CD8-positive, alpha-beta memory T cell (primary cell): ENCODE measurements around the gene SERBP1. TPM values are rescaled to one million over a fixed set of nuclear protein-coding genes. Genes with fewer than 3 reads are reported as not detected.
"Not testable (repeated sequence)": the region's sequence is repeated elsewhere in the genome, so short reads cannot be mapped to it uniquely, and the experiment has no call there.

Experiments used
- CTCF ChIA-PET: fragments of 350-600 bp; sonication (Branson Sonifier 250); formaldehyde crosslinking; loops from one replicate; lab custom pipeline; 2021; ENCODE audit warnings: antibody characterized with exemption; lab: Charles Lee
- POLR2A ChIA-PET: fragments of 350-600 bp; sonication (Branson Sonifier 250); formaldehyde crosslinking; loops from one replicate; lab custom pipeline; 2021; ENCODE audit warnings: antibody characterized with exemption; lab: Charles Lee
- DNase-seq, 5 donors: peaks; one replicate each; pipeline versions ENCODE4 v3.0.0 to v3.0.0-alpha.2; 2020 to 2022; ENCODE audit warnings: mixed read lengths in 1 of 5
- H3K27ac ChIP-seq: one replicate; pipeline ENCODE4 v1.7.0; 2013; ENCODE audit warnings: low read depth, mild to moderate bottlenecking, low read length, moderate library complexity
- H3K27me3 ChIP-seq: 2 replicates; pipeline ENCODE4 v1.7.0; 2013; ENCODE audit warnings: low read length, mild to moderate bottlenecking; ENCODE audit not compliant: insufficient read depth, poor library complexity, severe bottlenecking
- H3K36me3 ChIP-seq: 2 replicates; pipeline ENCODE4 v1.7.0; 2013; ENCODE audit warnings: mild to moderate bottlenecking, low read length, moderate library complexity; ENCODE audit not compliant: insufficient read depth
- H3K4me1 ChIP-seq: 2 replicates; pipeline ENCODE4 v1.7.0; 2013; ENCODE audit warnings: mild to moderate bottlenecking, low read length, moderate library complexity; ENCODE audit not compliant: insufficient read depth
- H3K4me3 ChIP-seq: 2 replicates; pipeline ENCODE4 v1.7.0; 2013; ENCODE audit warnings: mild to moderate bottlenecking, low read length
- H3K9me3 ChIP-seq: 2 replicates; pipeline ENCODE4 v1.7.0; 2013; ENCODE audit warnings: mild to moderate bottlenecking, low read length
- H3K27ac Mint-ChIP-seq, 8 donors: one replicate each; pipeline ENCODE4 v1.8.0; 2020 to 2021; ENCODE audit warnings: mixed read lengths in 8 of 8, mild to moderate bottlenecking in 6 of 8, inconsistent platforms in 3 of 8, moderate library complexity in 3 of 8
- H3K27me3 Mint-ChIP-seq, 2 donors: one replicate each; pipeline ENCODE4 v1.8.0; 2020 to 2021; ENCODE audit warnings: mixed read lengths in 2 of 2, mild to moderate bottlenecking in 1 of 2, moderate library complexity in 1 of 2
- H3K36me3 Mint-ChIP-seq, 3 donors: one replicate each; pipeline ENCODE4 v1.8.0; 2020 to 2021; ENCODE audit warnings: mixed read lengths in 3 of 3, inconsistent platforms in 1 of 3, mild to moderate bottlenecking in 1 of 3
- H3K4me1 Mint-ChIP-seq, 3 donors: one replicate each; pipeline ENCODE4 v1.8.0; 2020 to 2021; ENCODE audit warnings: mixed read lengths in 3 of 3, inconsistent platforms in 1 of 3, mild to moderate bottlenecking in 1 of 3
- H3K4me3 Mint-ChIP-seq, 7 donors: one replicate each; pipeline ENCODE4 v1.8.0; 2020 to 2021; ENCODE audit warnings: mixed read lengths in 7 of 7, mild to moderate bottlenecking in 6 of 7, moderate library complexity in 4 of 7, inconsistent platforms in 2 of 7
- H3K9me3 Mint-ChIP-seq, 5 donors: one replicate each; pipeline ENCODE4 v1.8.0; 2020 to 2022; ENCODE audit warnings: mixed read lengths in 5 of 5, mild to moderate bottlenecking in 3 of 5, moderate library complexity in 2 of 5, inconsistent platforms in 1 of 5
- polyA plus RNA-seq: library from polyadenylated mRNA; unstranded; fragments of 300-500 nt; fragmentation: Illumina TruSeq; gene quantifications from one replicate; pipeline ENCODE4 v1.2.3, GENCODE V29; 2021
- total RNA-seq, 2 experiments: library from RNA; stranded (reverse); gene quantifications; one replicate each; pipeline ENCODE4 v1.2.3, GENCODE V29; 2021

Gene SERBP1
- total and polyA plus RNA-seq, 3 experiments from 2014 or later: 127 to 549 (median 545) TPM

DNA sequence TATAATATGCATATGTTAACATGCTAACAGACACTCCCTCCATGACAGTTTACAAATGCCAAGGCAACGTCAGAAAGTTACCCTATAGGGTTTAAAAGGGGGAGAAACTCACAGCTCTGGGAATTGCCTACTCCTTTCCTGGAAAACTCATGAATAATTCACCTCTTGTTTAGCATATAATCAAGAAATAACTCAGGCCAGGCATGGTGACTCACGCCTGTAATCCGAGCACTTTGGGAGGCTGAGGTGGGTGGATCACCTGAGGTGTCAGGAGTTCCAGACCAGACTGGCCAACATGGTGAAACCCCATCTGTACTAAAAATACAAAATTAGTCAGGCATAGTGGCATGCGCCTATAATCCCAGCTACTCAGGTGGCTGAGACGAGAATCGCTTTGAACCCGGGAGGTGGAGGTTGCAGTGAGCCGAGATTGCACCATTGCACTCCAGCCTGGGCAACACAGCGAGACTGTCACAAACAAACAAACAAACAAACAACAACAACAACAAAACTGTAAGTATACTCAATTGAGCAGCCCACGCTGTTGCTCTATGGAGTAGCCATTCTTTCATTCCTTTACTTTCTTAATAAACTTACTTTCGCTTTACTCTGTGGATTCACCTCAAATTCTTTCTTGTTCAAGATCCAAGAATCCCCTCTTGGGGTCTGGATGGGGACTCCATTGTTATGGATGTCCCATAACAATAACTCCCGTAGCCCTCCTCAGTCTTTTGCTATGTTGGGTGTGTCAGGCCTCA is 30.0 kb downstream of the SERBP1 start:
- Mint-ChIP-seq H3K36me3 (peaks cover 2 to 11% (median 7%) of the 10 kb centered on the region in 3 donors), H3K27ac (peak overlapping the region in 1 of 8 donors; percentile 14)
- POLR2A ChIA-PET: not testable (repeated sequence)

DNA sequence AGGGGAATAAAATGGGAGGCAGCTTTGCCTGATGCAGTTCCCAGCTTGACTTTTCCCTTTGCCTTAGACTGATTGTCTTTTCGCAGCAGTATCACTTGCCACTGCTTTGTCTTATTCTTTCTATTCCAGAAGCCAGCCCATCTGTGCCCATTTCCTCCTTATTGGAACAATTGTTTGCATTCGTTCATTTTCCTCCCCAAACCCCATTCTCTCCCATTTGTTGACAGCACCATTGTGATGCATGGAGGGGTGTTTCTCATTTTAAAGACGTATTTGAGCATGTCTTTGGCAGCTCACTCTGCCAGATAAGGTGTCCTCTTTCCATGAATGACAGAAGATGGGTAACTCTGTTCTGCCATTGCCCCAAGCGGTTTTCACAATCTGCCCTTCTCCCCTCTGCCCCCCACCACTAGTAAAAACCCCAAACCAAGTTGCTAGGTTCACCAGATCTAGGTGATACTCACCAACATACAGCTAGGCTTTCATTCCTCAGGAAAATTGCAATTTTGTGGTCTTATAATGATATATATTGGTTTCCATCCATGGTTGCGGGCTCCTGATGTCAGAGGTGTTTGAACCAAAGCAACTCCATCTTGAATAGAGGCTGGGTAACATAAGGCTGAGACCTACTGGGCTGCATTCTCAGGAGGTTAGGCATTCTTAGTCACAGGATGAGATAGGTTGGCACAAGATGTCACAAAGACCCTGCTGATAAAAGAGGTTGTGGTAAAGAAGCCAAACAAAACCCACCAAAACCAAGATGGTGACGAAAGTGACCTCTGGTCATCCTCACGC is 30.8 kb downstream of the SERBP1 start:
- H3K36me3 ChIP-seq: no peaks in the 10 kb centered on the region
- Mint-ChIP-seq H3K27me3 (peaks cover 0 to 1% of the 10 kb centered on the region in 2 donors), H3K27ac (no peak overlapping the region), H3K9me3 (no peaks in the 10 kb centered on the region), H3K4me1 (peaks cover 0 to 4% (median 0%) of the 10 kb centered on the region in 3 donors), H3K4me3 (no peak overlapping the region), H3K36me3 (peaks cover 2 to 11% (median 7%) of the 10 kb centered on the region in 3 donors)
- POLR2A ChIA-PET: no interaction called here
- H3K4me3 ChIP-seq: no peak overlapping the region
- no peak overlapping the region for H3K27ac ChIP-seq
- DNase-seq: no peak
- no peaks in the 10 kb centered on the region for H3K9me3 ChIP-seq
- no peaks in the 10 kb centered on the region for H3K4me1 ChIP-seq
- no peaks in the 10 kb centered on the region for H3K27me3 ChIP-seq
- CTCF ChIA-PET: no interaction called here

More for the DNA sequence above, 30.0 kb downstream of the SERBP1 start:
- H3K9me3 ChIP-seq, H3K27ac ChIP-seq, H3K27me3 Mint-ChIP-seq, DNase-seq, H3K4me1 Mint-ChIP-seq, H3K4me3 Mint-ChIP-seq, H3K4me3 ChIP-seq, H3K36me3 ChIP-seq, H3K4me1 ChIP-seq, H3K27me3 ChIP-seq, H3K9me3 Mint-ChIP-seq: not testable (repeated sequence)
- CTCF ChIA-PET: interaction anchor here (0.6 kb wide), 1 partner anchor 22 kb away, joined by 3 read pairs; no protein-coding TSS in a partner anchor

DNA sequence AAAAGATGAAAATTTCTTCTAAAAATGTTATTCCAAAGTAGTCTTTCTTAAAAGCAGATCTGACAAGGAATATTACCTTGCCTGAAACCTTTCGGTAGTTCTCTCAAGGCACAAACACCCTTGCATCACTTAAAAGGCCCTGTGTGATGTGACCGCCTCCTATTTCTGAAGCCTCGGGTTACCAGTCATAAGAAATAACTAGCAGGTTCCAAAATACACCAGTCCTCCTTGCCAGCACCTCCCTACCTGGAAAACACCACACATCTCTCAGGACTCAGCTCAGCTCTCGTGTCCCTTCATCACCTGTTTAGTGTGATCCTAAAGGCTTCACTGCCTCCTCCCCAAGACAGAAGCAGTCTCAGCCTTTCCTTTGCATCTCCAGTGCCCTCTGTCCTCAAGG is 35.7 kb downstream of the SERBP1 start:
- no peaks in the 10 kb centered on the region for H3K27me3 Mint-ChIP-seq
- Histone ChIP-seq H3K4me1 (no peaks in the 10 kb centered on the region), H3K9me3 (no peaks in the 10 kb centered on the region), H3K27me3 (no peaks in the 10 kb centered on the region), H3K4me3 (no peak overlapping the region), H3K36me3 (no peaks in the 10 kb centered on the region), H3K27ac (no peak overlapping the region)
- no peak overlapping the region for H3K4me3 Mint-ChIP-seq
- no peak overlapping the region for H3K27ac Mint-ChIP-seq
- CTCF ChIA-PET: no interaction called here
- no peaks in the 10 kb centered on the region for H3K4me1 Mint-ChIP-seq
- peaks cover 12 to 25% (median 22%) of the 10 kb centered on the region in 3 donors for H3K36me3 Mint-ChIP-seq
- POLR2A ChIA-PET: no interaction called here
- no peaks in the 10 kb centered on the region for H3K9me3 Mint-ChIP-seq
- no peak for DNase-seq

DNA sequence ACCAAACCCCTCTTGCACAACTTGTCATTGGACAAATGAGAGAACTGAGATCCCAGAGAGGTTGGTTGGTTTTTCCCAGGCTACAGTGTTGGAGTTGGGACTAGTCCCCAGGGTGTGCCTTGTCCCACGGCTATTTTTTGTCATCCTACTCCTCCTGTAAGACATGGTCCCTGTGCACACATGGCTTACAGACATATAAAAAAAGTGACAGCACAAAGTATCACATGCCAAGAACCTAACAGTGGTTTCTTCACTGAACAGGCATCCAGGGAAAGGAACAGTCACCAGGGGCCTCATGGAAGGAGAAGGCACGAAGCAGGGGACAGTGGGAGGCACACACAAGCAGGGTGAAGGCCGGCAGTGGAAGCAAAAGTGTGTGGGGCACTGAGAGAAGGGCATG is 36.5 kb downstream of the SERBP1 start:
- DNase-seq: no peak
- H3K9me3 Mint-ChIP-seq: no peaks in the 10 kb centered on the region
- Histone ChIP-seq H3K27ac (no peak overlapping the region), H3K4me1 (no peaks in the 10 kb centered on the region), H3K9me3 (no peaks in the 10 kb centered on the region), H3K4me3 (no peak overlapping the region), H3K36me3 (no peaks in the 10 kb centered on the region), H3K27me3 (no peaks in the 10 kb centered on the region)
- no peak overlapping the region for H3K4me3 Mint-ChIP-seq
- CTCF ChIA-PET: no interaction called here
- H3K36me3 Mint-ChIP-seq: peaks cover 12 to 27% (median 22%) of the 10 kb centered on the region in 3 donors
- H3K27ac Mint-ChIP-seq: peak overlapping the region in 3 of 8 donors; percentile 12 to 60 (median 32)
- H3K4me1 Mint-ChIP-seq: no peaks in the 10 kb centered on the region
- H3K27me3 Mint-ChIP-seq: no peaks in the 10 kb centered on the region
- POLR2A ChIA-PET: no interaction called here

DNA sequence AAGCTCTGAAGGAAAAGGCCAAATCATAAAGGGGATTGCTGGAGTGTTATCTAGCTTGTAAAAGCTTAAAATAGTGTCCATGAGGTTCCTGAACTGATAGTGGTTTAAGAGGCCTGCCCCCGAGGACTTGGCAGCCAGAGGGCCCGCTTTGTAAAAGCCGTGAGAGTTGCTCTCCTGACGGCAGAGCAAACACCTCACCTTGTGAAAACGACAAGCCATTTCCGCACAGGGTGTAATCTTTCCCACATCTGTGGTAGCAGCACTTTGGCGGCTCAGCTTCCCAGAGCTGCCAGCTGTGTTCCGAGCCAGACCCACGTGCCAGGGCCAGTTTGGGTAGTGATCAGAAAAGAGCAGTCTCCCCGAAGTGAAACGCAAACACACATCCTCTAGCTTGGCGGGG is 37.0 kb downstream of the SERBP1 start:
- H3K4me1 Mint-ChIP-seq: no peaks in the 10 kb centered on the region
- POLR2A ChIA-PET: no interaction called here
- CTCF ChIA-PET: no interaction called here
- H3K27me3 Mint-ChIP-seq: no peaks in the 10 kb centered on the region
- Histone ChIP-seq H3K27me3 (no peaks in the 10 kb centered on the region), H3K27ac (no peak overlapping the region), H3K36me3 (no peaks in the 10 kb centered on the region), H3K4me3 (no peak overlapping the region), H3K9me3 (no peaks in the 10 kb centered on the region), H3K4me1 (no peaks in the 10 kb centered on the region)
- DNase-seq: no peak
- peaks cover 12 to 27% (median 22%) of the 10 kb centered on the region in 3 donors for H3K36me3 Mint-ChIP-seq
- no peak overlapping the region for H3K27ac Mint-ChIP-seq
- no peaks in the 10 kb centered on the region for H3K9me3 Mint-ChIP-seq
- peak overlapping the region in 1 of 7 donors; percentile 9 for H3K4me3 Mint-ChIP-seq

DNA sequence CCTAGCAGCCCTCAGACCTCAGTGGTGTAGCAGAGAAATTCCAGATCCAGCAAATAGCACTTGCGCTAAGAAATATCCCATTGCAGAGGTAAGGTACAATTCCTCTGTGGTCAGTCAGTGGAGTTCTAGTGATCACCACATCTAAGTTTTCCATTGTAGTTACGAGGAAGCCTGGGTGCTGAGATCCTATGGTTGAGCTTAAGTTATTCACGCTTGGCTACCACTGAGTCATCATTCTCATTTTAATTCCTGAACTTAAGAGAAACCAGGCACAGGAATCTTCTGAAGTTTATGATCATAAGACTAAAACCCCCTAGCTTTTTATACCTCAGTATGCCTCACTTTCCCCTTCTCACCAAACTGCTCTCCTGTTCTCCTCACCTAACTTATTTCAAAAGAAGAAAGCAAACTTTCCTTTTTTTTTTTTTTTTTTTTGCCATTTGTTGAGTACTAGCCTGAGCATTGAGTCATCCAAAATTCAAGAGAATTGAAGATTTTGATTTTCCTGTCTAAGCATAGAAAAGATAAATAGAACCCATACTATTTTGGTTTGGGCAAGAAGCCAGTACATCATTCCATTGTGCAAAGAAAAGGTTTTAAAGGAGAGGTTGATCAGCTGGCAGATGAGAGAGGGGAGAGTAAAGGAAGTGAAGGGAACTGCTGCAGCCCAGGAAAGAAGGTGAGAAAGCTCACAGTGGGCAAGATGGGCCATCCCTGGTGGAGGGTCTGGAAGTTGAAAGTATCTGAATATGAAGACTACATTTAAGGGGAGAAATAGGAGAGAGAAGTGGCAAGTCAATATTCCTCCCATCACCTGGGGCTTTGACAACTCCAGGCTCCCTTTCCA is 39.9 kb downstream of the SERBP1 start:
- H3K27me3 ChIP-seq: no peaks in the 10 kb centered on the region
- H3K4me3 ChIP-seq: no peak overlapping the region
- no peaks in the 10 kb centered on the region for H3K36me3 ChIP-seq
- H3K4me1 ChIP-seq: no peaks in the 10 kb centered on the region
- peaks cover 0 to 2% (median 0%) of the 10 kb centered on the region in 5 donors for H3K9me3 Mint-ChIP-seq
- no peaks in the 10 kb centered on the region for H3K9me3 ChIP-seq
- CTCF ChIA-PET: no interaction called here
- H3K27ac Mint-ChIP-seq: peak overlapping the region in 2 of 8 donors; percentile 37 to 75
- H3K27ac ChIP-seq: no peak overlapping the region
- H3K4me3 Mint-ChIP-seq: no peak overlapping the region
- H3K27me3 Mint-ChIP-seq: no peaks in the 10 kb centered on the region
- DNase-seq: no peak
- H3K36me3 Mint-ChIP-seq: peaks cover 10 to 24% (median 24%) of the 10 kb centered on the region in 3 donors
- no peaks in the 10 kb centered on the region for H3K4me1 Mint-ChIP-seq
- POLR2A ChIA-PET: no interaction called here

DNA sequence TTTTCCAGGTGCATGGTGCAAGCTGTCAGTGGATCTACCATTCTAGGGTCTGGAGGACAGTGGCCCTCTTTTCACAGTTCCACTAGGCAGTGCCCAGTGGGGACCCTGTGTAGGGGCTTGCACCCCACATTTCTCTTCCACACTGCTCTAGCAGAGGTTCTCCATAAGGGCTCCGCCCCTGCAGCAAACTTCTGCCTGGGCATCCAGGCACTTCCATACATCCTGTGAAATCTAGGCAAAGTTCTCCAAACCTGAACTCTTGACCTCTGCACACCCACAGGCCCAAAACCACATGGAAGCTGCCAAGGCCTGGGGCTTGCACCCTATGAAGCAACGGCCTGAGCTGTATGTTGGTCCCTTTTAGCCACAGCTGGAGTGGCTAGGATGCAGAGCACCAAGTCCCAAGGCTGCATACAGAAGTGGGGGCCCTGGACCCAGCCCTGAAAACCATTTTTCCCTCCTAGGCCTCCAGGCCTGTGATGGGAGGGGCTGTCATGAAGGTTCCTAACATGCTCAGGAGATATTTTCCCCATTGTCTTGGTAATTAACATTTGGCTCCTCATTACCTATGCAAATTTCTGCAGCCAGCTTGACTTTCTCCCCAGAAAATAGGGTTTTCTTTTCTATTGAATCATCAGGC is 46.1 kb downstream of the SERBP1 start:
- Mint-ChIP-seq H3K27me3 (no peaks in the 10 kb centered on the region), H3K4me1 (no peaks in the 10 kb centered on the region), H3K27ac (no peak overlapping the region), H3K36me3 (peaks cover 17 to 47% (median 21%) of the 10 kb centered on the region in 3 donors), H3K9me3 (peaks cover 7 to 25% (median 20%) of the 10 kb centered on the region in 5 donors), H3K4me3 (no peak overlapping the region)
- Histone ChIP-seq H3K4me1 (no peaks in the 10 kb centered on the region), H3K4me3 (no peak overlapping the region), H3K27ac (no peak overlapping the region), H3K36me3 (no peaks in the 10 kb centered on the region), H3K9me3 (no peaks in the 10 kb centered on the region), H3K27me3 (no peaks in the 10 kb centered on the region)
- ChIA-PET POLR2A (no interaction called here), CTCF (no interaction called here)
- no peak for DNase-seq
